ENCODE measurements around the gene RAX2. TPM values are rescaled to one million over a fixed set of nuclear protein-coding genes. Genes with fewer than 3 reads are reported as not detected.

RAX2 gene
- total and polyA plus RNA-seq, 2 of the 8 experiments (the other 6 are each of a cell fraction or from before 2014, with no cell fraction given), result 0.08 TPM; not detected in 1

DNA sequence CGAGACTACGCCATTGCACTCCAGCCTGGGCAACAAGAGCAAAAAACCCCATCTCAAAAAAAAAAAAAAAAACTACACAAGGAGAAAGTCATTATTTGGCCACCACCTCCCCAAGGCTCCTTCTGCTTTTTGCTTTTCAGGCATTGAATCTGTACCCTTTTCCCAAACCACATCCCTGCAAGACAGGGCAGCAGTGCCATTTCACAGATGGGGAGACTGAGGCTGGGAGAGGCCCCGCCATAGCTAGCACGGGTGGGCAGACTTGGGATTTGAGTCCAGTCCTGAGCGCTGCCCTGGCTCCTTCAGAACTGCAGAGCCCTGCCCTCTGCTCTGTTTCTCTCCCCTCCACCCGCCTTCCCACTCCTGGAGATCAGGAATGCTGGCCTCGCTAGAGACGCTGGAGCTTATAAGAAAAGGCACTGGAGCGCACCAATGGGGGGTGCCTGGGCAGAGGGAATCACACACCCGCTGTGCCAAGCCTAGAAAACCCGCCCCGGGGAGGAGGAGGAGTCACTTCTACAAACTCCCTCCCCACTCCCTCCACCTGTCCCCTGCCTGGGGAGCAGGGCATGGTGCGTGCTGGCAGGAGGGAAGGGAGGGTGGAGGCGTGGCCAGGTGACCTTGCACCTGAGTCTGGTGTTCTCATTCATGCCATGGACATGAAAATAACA is 46.3 kb downstream of the RAX2 start:
- H4K20me1 ChIP-seq (replicated peaks in 1 of 2; ENCODE audit: control insufficient read depth in 1 of 2, insufficient read depth in 2 of 2, low read length in 2 of 2), result no peaks in the 10 kb centered on the region
- WGBS, 2 experiments (ENCODE audit: extremely low coverage in 1 of 2, insufficient coverage in 1 of 2, insufficient read length in 1 of 2, insufficient replicate concordance in 2 of 2, low coverage in 1 of 2, low lambda C conversion rate in 2 of 2, missing lambda C conversion rate in 1 of 2), result 31% methylated on average over 11 of the region's 14 CpGs; no CpG with 5 or more reads in 1 of the 2 experiments
- CTCF ChIA-PET (ENCODE audit: partially characterized antibody), result interaction anchor here (0.6 to 1.7 kb wide), 7 partner anchors 9 to 802 kb away, joined by 3 to 5 read pairs (median 3); no protein-coding TSS in a partner anchor

More for the DNA sequence above, 46.3 kb downstream of the RAX2 start:
- no peak overlapping the region for H2BK12ac ChIP-seq (ENCODE audit: low read depth, low read length)
- no peak overlapping the region for H2BK20ac ChIP-seq (ENCODE audit: low read length)
- H4K8ac ChIP-seq (ENCODE audit: extremely low read depth, insufficient read depth, low read length), result peak overlapping the region; percentile 11; the same call in 1 of the 2 replicates
- H3K23me2 ChIP-seq (ENCODE audit: low read depth, low read length), result peaks cover 8% of the 10 kb centered on the region; the same call in 1 of the 2 replicates
- POLR2A ChIA-PET (ENCODE audit: partially characterized antibody), result interaction anchor here (0.6 to 1.8 kb wide), 3 partner anchors 17 to 422 kb away, joined by 4 read pairs; partner anchors contain the start of genes MRPL54 and TJP3
- H3K4me3 ChIP-seq (ENCODE audit: extremely low read depth in 1 of 4, insufficient read depth in 2 of 4, low read depth in 3 of 4, low read length in 4 of 4), result peak overlapping the region in 1 of 4 experiments; percentile 23; a peak in 1 of 8 replicates
- H3K56ac ChIP-seq (replicated peaks; ENCODE audit: insufficient read length, low read depth, low read length), result no peak overlapping the region
- H4K5ac ChIP-seq (ENCODE audit: insufficient read length, low read depth, low read length), result peak overlapping the region; percentile 71
- H3K18ac ChIP-seq (ENCODE audit: extremely low read depth, low read length), result peak overlapping the region; percentile 72
- no peak overlapping the region for H2BK120ac ChIP-seq (replicated peaks; ENCODE audit: low read depth, low read length)
- no peak overlapping the region for H3K4ac ChIP-seq (replicated peaks; ENCODE audit: insufficient read length, low read depth, low read length)
- H3K79me1 ChIP-seq (ENCODE audit: low read depth, low read length), result no peaks in the 10 kb centered on the region
- H4K91ac ChIP-seq (replicated peaks; ENCODE audit: insufficient read length, low read length), result peak overlapping the region; percentile 74
- DNase-seq (ENCODE audit: low read depth in 1 of 2, low spot score in 2 of 2) (peak; percentile 61 to 77), FAIRE-seq (no peak)
- no peak overlapping the region for H2BK15ac ChIP-seq (ENCODE audit: low read length)
- no peak overlapping the region for H2AFZ ChIP-seq (ENCODE audit: low read length)
- H3K36me3 ChIP-seq (ENCODE audit: control insufficient read depth in 2 of 4, insufficient read depth in 4 of 4, low read length in 3 of 4), result no peaks in the 10 kb centered on the region
- no peak overlapping the region for H3K9ac ChIP-seq (replicated peaks in 1 of 4; ENCODE audit: extremely low read depth in 1 of 4, low read depth in 3 of 4, low read length in 3 of 4)
- TF ChIP-seq, protein P1, sequence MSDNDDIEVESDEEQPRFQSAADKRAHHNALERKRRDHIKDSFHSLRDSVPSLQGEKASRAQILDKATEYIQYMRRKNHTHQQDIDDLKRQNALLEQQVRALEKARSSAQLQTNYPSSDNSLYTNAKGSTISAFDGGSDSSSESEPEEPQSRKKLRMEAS (IDR thresholded peaks at IDR 0.05), result peak; percentile 61; the same call in 1 of the 2 replicates
- TF ChIP-seq NRF1 (IDR thresholded peaks at IDR 0.05; ENCODE audit: low read depth, low read length) (no peak), SP1 (IDR thresholded peaks at IDR 0.05; ENCODE audit: low read depth, low read length) (peak; percentile 83), TBP (IDR thresholded peaks at IDR 0.05; ENCODE audit: low read depth, low read length) (peak; percentile 46; the same call in 1 of the 2 replicates), HDAC6 (IDR thresholded peaks at IDR 0.05; ENCODE audit: low read depth, low read length) (no peak), CREB1 (IDR thresholded peaks at IDR 0.05) (0 out of 2 replicates have a peak, but pooled peaks have one; percentile 24), POU5F1 (IDR thresholded peaks at IDR 0.05; ENCODE audit: low read depth, low read length) (no peak), TEAD4 (IDR thresholded peaks at IDR 0.05; ENCODE audit: low read depth, low read length) (peak; percentile 70), TAF1 (IDR thresholded peaks at IDR 0.05; ENCODE audit: low read depth, low read length) (0 out of 2 replicates have a peak, but pooled peaks have one; percentile 26), HDAC2 (IDR thresholded peaks at IDR 0.05; ENCODE audit: borderline replicate concordance in 1 of 2, low read depth in 2 of 2, low read length in 2 of 2) (peak; percentile 26 to 80; a peak in 3 of 4 replicates), BRCA1 (IDR thresholded peaks at IDR 0.05; ENCODE audit: low read depth, low read length) (no peak), GTF2F1 (IDR thresholded peaks at IDR 0.05; ENCODE audit: borderline replicate concordance, low read depth, low read length) (no peak)
- H3K4me2 ChIP-seq (ENCODE audit: insufficient read depth in 1 of 2, low read depth in 2 of 2, low read length in 2 of 2), result peak overlapping the region; percentile 22 to 47; a peak in 3 of 4 replicates
- H3K4me1 ChIP-seq (replicated peaks in 1 of 4; ENCODE audit: control insufficient read depth in 3 of 4, insufficient read depth in 4 of 4, low read length in 3 of 4), result peaks cover 0 to 13% (median 7%) of the 10 kb centered on the region in 4 experiments; a peak in 6 of 7 replicates
- no peak overlapping the region for H3K14ac ChIP-seq (ENCODE audit: insufficient read length)
- no peaks in the 10 kb centered on the region for H3K79me2 ChIP-seq (ENCODE audit: control insufficient read depth in 1 of 2, insufficient read depth in 2 of 2, low read length in 2 of 2)
- H2AK5ac ChIP-seq (ENCODE audit: low read depth, low read length), result no peak overlapping the region
- peaks cover 0 to 3% (median 0%) of the 10 kb centered on the region in 4 experiments; a peak in 2 of 7 replicates for H3K27me3 ChIP-seq (replicated peaks in 1 of 4; ENCODE audit: control insufficient read depth in 3 of 4, extremely low read depth in 1 of 4, insufficient read depth in 3 of 4, low read length in 3 of 4)
- H2BK5ac ChIP-seq (ENCODE audit: low read depth, low read length), result no peak overlapping the region
- H3K9me3 ChIP-seq (ENCODE audit: insufficient read depth in 2 of 2, low read depth in 1 of 2, low read length in 1 of 2), result no peaks in the 10 kb centered on the region
- no peak overlapping the region for H3K23ac ChIP-seq (ENCODE audit: insufficient read length)
- no peak overlapping the region for H3K27ac ChIP-seq (ENCODE audit: low read depth, low read length)
